Transverse colon (tissue), 3 donors: ENCODE results near the gene CMTR1.

ENCODE experiments used
- POLR2A ChIP-seq: fragments of 450-650 bp; IDR thresholded peaks from one replicate; pipeline ENCODE4 v1.6.1; 2016; ENCODE audit warnings: antibody characterized with exemption, mild to moderate bottlenecking, moderate library complexity
- POLR2AphosphoS5 ChIP-seq, 3 donors: sonication (generic); formaldehyde crosslinking; IDR thresholded peaks; one replicate each; pipeline ENCODE4 v1.6.1; 2016; ENCODE audit warnings: antibody characterized with exemption in 3 of 3

GRCh38 chr6:37433657-37434271 lies 743 bp downstream of the CMTR1 start:
- TF ChIP-seq POLR2A (no peak), POLR2AphosphoS5 (IDR thresholded peaks at IDR 0.05) (no peak)
